C4-2B (cell line): ENCODE measurements around the gene CTAG1B.

Experiments used
- CTCF ChIP-seq: fragments of 450-650 bp; conservative IDR thresholded peaks from 2 replicates; pipeline ENCODE4 v1.5.1; 2017; ENCODE audit warnings: mild to moderate bottlenecking
- ZFX ChIP-seq: fragments of 450-650 bp; IDR thresholded peaks from 2 replicates; pipeline ENCODE4 v1.6.1; 2017

- TF ChIP-seq CTCF (no peak), ZFX (no peak)
Measured at GRCh38 chrX:154597221-154597620, 21.9 kb downstream of the CTAG1B start.
